ENCODE data around the gene CCNQ.

GRCh38 chrX:153600032-153600373, 1.1 kb upstream of the CCNQ start:
- no peak for TF ChIP-seq CTCF (IDR thresholded peaks at IDR 0.05; ENCODE audit: borderline replicate concordance, extremely low read depth, low read length, poor library complexity, severe bottlenecking)
- no peak for TF ChIP-seq EZH2 (IDR thresholded peaks at IDR 0.05; ENCODE audit: borderline replicate concordance, low read depth, low read length, severe bottlenecking)
